Esophagus (tissue), 2 donors: ENCODE data around the gene AMN. TPM values are rescaled to one million over a fixed set of nuclear protein-coding genes. Genes with fewer than 3 reads are reported as not detected.
"Not testable (repeated sequence)": the region's sequence is repeated elsewhere in the genome, so short reads cannot be mapped to it uniquely, and the experiment has no call there.

Experiments used
- H3K27ac ChIP-seq, 2 donors: one replicate each; pipeline ENCODE4 v1.5.1; 2013; ENCODE audit warnings: low read depth in 2 of 2, mild to moderate bottlenecking in 2 of 2, inconsistent platforms in 1 of 2, low read length in 1 of 2, moderate library complexity in 1 of 2
- H3K27me3 ChIP-seq, 2 donors: one replicate each; pipeline ENCODE4 v1.6.1; 2013; ENCODE audit warnings: low read length in 2 of 2, control low read depth in 1 of 2, mild to moderate bottlenecking in 1 of 2; ENCODE audit not compliant: insufficient read depth in 2 of 2, control insufficient read depth in 1 of 2
- H3K36me3 ChIP-seq, 2 donors: one replicate each; pipeline ENCODE4 v1.6.1; 2013; ENCODE audit warnings: low read length in 1 of 2; ENCODE audit not compliant: control insufficient read depth in 2 of 2, insufficient read depth in 2 of 2
- H3K4me1 ChIP-seq, 2 donors: one replicate each; pipeline ENCODE4 v1.6.1; 2013; ENCODE audit warnings: low read length in 1 of 2; ENCODE audit not compliant: control insufficient read depth in 2 of 2, insufficient read depth in 2 of 2
- H3K4me3 ChIP-seq, 2 donors: one replicate each; pipeline ENCODE4 v1.5.1; 2013; ENCODE audit warnings: low read length in 2 of 2, mild to moderate bottlenecking in 2 of 2, low read depth in 1 of 2, moderate library complexity in 1 of 2
- H3K9me3 ChIP-seq, 2 donors: one replicate each; pipeline ENCODE4 v1.6.1; 2013; ENCODE audit warnings: mild to moderate bottlenecking in 2 of 2, low read depth in 1 of 2, low read length in 1 of 2, moderate library complexity in 1 of 2; ENCODE audit not compliant: control insufficient read depth in 2 of 2, insufficient read depth in 1 of 2
- WGBS, 2 donors: extraction: QIAGEN DNeasy Blood & Tissue Kit; methylation state at CpG; one replicate each; pipeline ENCODE4 v1.1.7; 2013; 5-methylcytosine and 5-hydroxymethylcytosine counted together
- polyA plus RNA-seq, 2 donors: library from polyadenylated mRNA; stranded (reverse); fragments of 200-250 nt; gene quantifications; one replicate each; pipeline ENCODE4 v1.2.3, GENCODE V29; 2013
- donor health status: healthy with polysubstance abuse.
- donor health status: Bipolar disorder and iron deficiency.

AMN gene
- polyA plus RNA-seq, 2 donors, result 11.8 to 13.8 TPM

GRCh38 chr14:102926104-102926503 is 3.6 kb downstream of the AMN start:
- peaks cover 0 to 1% of the 10 kb centered on the region in 2 donors for H3K36me3 ChIP-seq
- WGBS, 2 donors, result 75 to 81% methylated on average over 12 of the region's 12 CpGs
- H3K9me3 ChIP-seq, result peaks cover 0 to 4% of the 10 kb centered on the region in 2 donors
- H3K27me3 ChIP-seq, result peaks cover 0 to 18% of the 10 kb centered on the region in 2 donors
- H3K4me3 ChIP-seq, result no peak overlapping the region
- H3K4me1 ChIP-seq, result peaks cover 6 to 44% of the 10 kb centered on the region in 2 donors
- H3K27ac ChIP-seq, result no peak overlapping the region

- H3K9me3 ChIP-seq, H3K27ac ChIP-seq, H3K36me3 ChIP-seq, H3K4me3 ChIP-seq: not testable (repeated sequence)
- peaks cover 6 to 49% of the 10 kb centered on the region in 2 donors for H3K4me1 ChIP-seq
- peaks cover 0 to 18% of the 10 kb centered on the region in 2 donors for H3K27me3 ChIP-seq
- WGBS, 2 donors, result 89 to 92% methylated on average over 10 of the region's 10 CpGs
Measured at GRCh38 chr14:102926840-102927239, 4.4 kb downstream of the AMN start.

- Histone ChIP-seq H3K9me3 (no peaks in the 10 kb centered on the region), H3K4me1 (peaks cover 6 to 49% of the 10 kb centered on the region in 2 donors), H3K27me3 (peaks cover 0 to 18% of the 10 kb centered on the region in 2 donors), H3K36me3 (peaks cover 0 to 12% of the 10 kb centered on the region in 2 donors), H3K4me3 (peak overlapping the region; percentile 54 to 61), H3K27ac (peak overlapping the region; percentile 90 to 91)
- WGBS, 2 donors, result 44 to 45% methylated on average over 19 of the region's 19 CpGs
Measured at GRCh38 chr14:102927346-102927877, 4.9 kb downstream of the AMN start.

GRCh38 chr14:102927878-102928411 is 5.5 kb downstream of the AMN start:
- Histone ChIP-seq H3K9me3 (no peaks in the 10 kb centered on the region), H3K27ac (peak overlapping the region; percentile 90 to 91), H3K4me3 (peak overlapping the region; percentile 54 to 61), H3K36me3 (peaks cover 0 to 16% of the 10 kb centered on the region in 2 donors), H3K4me1 (peaks cover 6 to 44% of the 10 kb centered on the region in 2 donors), H3K27me3 (peaks cover 0 to 17% of the 10 kb centered on the region in 2 donors)
- WGBS, 2 donors, result 12 to 18% methylated on average over 32 to 35 of the region's 35 CpGs

GRCh38 chr14:102928412-102929240 is 6.2 kb downstream of the AMN start:
- peaks cover 5 to 37% of the 10 kb centered on the region in 2 donors for H3K4me1 ChIP-seq
- H3K36me3 ChIP-seq, result peaks cover 0 to 22% of the 10 kb centered on the region in 2 donors
- H3K4me3 ChIP-seq, result peak overlapping the region; percentile 54 to 61
- peaks cover 0 to 13% of the 10 kb centered on the region in 2 donors for H3K27me3 ChIP-seq
- H3K27ac ChIP-seq, result peak overlapping the region; percentile 90 to 91
- no peaks in the 10 kb centered on the region for H3K9me3 ChIP-seq
- 3% methylated on average over 90 to 94 of the region's 94 CpGs for WGBS, 2 donors

- WGBS, 2 donors, result 3% methylated on average over 76 to 94 of the region's 94 CpGs
- peaks cover 4 to 34% of the 10 kb centered on the region in 2 donors for H3K4me1 ChIP-seq
- H3K27ac ChIP-seq, result peak overlapping the region in 1 of 2 donors; percentile 90
Measured at GRCh38 chr14:102929241-102930137, 7.0 kb downstream of the AMN start.

GRCh38 chr14:102930138-102930752 is 7.8 kb downstream of the AMN start:
- peaks cover 0 to 12% of the 10 kb centered on the region in 2 donors for H3K27me3 ChIP-seq
- H3K36me3 ChIP-seq, result peaks cover 0 to 25% of the 10 kb centered on the region in 2 donors
- H3K4me3 ChIP-seq, result peak overlapping the region; percentile 54 to 61
- peaks cover 4 to 34% of the 10 kb centered on the region in 2 donors for H3K4me1 ChIP-seq
- WGBS, 2 donors, result 9 to 10% methylated on average over 58 to 74 of the region's 74 CpGs
- H3K9me3 ChIP-seq, result no peaks in the 10 kb centered on the region
- H3K27ac ChIP-seq, result no peak overlapping the region

More at GRCh38 chr14:102929241-102930137, 7.0 kb downstream of the AMN start:
- Histone ChIP-seq H3K9me3 (no peaks in the 10 kb centered on the region), H3K36me3 (peaks cover 0 to 25% of the 10 kb centered on the region in 2 donors), H3K27me3 (peaks cover 0 to 12% of the 10 kb centered on the region in 2 donors), H3K4me3 (peak overlapping the region; percentile 54 to 61)

- no peak overlapping the region for H3K27ac ChIP-seq
- H3K4me3 ChIP-seq, result peak overlapping the region in 1 of 2 donors; percentile 54
- peaks cover 4 to 34% of the 10 kb centered on the region in 2 donors for H3K4me1 ChIP-seq
- no peaks in the 10 kb centered on the region for H3K9me3 ChIP-seq
- peaks cover 0 to 25% of the 10 kb centered on the region in 2 donors for H3K36me3 ChIP-seq
- peaks cover 0 to 12% of the 10 kb centered on the region in 2 donors for H3K27me3 ChIP-seq
- 63 to 65% methylated on average over 34 of the region's 34 CpGs for WGBS, 2 donors
Measured at GRCh38 chr14:102930753-102931579, 8.5 kb downstream of the AMN start.
